ENCODE results near the gene RAD1. TPM values are rescaled to one million over a fixed set of nuclear protein-coding genes. Genes with fewer than 3 reads are reported as not detected.

Gene RAD1
- total RNA-seq, result 22.5 and 23.8 TPM in 2 replicates

GRCh38 chr5:34915139-34915855 is at the start of gene RAD1, which contains the start of gene BRIX1:
TSS of gene RAD1 (minus strand) at chr5:34915504. CDS start at chr5:34914892, 612 bp downstream.
TSS of gene BRIX1 (plus strand) at chr5:34915711. CDS start at chr5:34915739, 28 bp downstream.

GRCh38 chr5:34929134-34929719 is 13.9 kb upstream of the RAD1 start, which contains the start of gene DNAJC21:
TSS of gene DNAJC21 (plus strand) at chr5:34929559. CDS start at chr5:34929820, 261 bp downstream.

Other genes with a start within 250 kb of the RAD1 start
- not detected in 2 replicates for gene TTC23L, start 76.3 kb downstream of the RAD1 start, total RNA-seq
- 20.9 and 25.6 TPM in 2 replicates for gene BRIX1, start 207 bp upstream of the RAD1 start, total RNA-seq
- gene DNAJC21, start 14.1 kb upstream of the RAD1 start, total RNA-seq, result 20.4 and 44.1 TPM in 2 replicates
- gene AGXT2, start 132.4 kb upstream of the RAD1 start, total RNA-seq, result not detected in 2 replicates

All from bladder microvascular endothelial cell (primary cell).